GM13977 (cell line): Measurements from ENCODE around the gene GYS1.

Experiments used
- DNase-seq: peaks from one replicate; pipeline ENCODE4 v3.0.0; 2012; ENCODE audit warnings: low spot score
- CTCF ChIP-seq: IDR thresholded peaks from 2 replicates; pipeline ENCODE4 v1.5.1; 2012; ENCODE audit warnings: mild to moderate bottlenecking, control low read depth; ENCODE audit not compliant: insufficient read depth; ENCODE audit errors: extremely low read depth, missing control alignments
- in situ Hi-C: fragments of 300-500 bp; cut with MboI; formaldehyde crosslinking; loops from one replicate; pipeline ENCODE4 v1.12.0; 2022; ENCODE audit warnings: low sequenced_read_pairs, low pct_unique_long_range_greater_than_20kb, mixed read lengths, inconsistent platforms; ENCODE audit not compliant: unreplicated experiment

GYS1 gene

DNA sequence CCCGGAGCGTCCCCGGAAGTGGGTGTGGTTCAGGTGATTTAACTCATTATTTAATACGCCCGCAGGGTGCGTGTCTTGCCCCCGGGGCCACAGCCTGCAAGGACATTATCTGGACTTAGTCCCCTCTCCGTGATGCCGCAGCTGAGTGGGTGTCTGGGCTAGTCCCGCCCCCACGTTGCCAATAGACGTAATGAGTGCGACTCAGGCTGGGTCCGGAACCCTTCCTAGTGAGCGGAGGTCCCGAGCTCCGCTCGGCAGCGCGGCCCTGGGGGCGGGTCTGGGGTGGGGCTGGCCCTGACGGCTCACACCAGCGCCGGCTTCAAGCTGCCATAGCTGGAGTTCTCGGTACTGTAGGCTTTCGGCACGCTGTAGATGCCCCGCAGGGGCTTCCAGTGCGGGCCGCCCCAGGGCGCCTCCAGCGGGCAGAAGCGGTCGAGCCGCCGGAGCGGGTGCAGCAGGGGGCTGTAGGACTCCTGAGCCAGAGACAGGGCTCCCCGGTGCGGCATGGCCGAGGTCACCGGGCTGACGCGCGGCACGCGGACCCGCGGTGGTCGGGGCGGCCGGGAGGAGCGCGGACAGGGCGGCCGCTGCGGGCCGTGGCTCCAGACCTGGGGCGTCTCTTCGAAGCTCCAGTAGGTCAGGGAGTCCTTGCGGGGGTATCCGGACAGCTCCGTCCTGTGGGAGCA is 24.7 kb upstream of the GYS1 start:
- in situ Hi-C loops: no loop called here
- DNase-seq: peak; percentile 89
- peak; percentile 57 for TF ChIP-seq CTCF

GRCh38 chr19:49017041-49017665 is 24.0 kb upstream of the GYS1 start, which contains the start of gene LHB:
Gene LHB (minus strand): TSS chr19:49017091. CDS start chr19:49017081, 10 bp downstream.
- in situ Hi-C loops: no loop called here
- DNase-seq: no peak
- TF ChIP-seq CTCF: no peak

DNA sequence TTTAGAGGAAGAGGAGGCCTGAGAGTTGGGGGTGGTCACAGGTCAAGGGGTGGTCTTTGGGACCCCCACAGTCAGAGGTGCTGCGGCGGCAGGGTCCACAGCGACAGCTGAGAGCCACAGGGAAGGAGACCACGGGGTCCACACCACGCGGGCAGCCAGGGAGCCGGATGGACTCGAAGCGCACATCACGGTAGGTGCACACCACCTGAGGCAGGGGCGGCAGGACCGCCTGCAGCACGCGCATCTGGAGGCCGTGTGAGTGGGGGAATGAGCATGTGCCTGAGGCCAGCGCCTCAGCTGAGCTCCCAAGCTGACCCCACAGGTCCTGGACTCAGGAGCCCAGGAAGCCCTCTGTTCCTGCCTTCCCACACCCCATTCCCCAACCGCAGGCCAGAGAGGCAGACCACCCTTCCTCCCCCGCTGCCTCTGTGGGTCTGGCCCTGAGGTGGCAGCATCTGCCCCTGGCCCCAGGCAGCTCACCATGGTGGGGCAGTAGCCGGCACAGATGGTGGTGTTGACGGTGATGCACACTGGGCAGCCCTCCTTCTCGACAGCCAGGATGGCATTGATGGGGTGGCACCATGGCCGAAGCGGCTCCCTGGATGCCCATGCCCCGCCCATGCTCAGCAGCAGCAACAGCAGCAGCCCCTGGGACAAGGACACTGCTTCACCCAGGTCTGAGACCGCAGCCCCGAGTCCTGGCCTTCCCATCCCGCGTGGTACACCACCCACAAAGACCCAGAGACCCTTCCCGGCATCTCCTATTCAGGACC is 23.1 kb upstream of the GYS1 start:
- DNase-seq: no peak
- in situ Hi-C loops: no loop called here
- no peak for TF ChIP-seq CTCF

DNA sequence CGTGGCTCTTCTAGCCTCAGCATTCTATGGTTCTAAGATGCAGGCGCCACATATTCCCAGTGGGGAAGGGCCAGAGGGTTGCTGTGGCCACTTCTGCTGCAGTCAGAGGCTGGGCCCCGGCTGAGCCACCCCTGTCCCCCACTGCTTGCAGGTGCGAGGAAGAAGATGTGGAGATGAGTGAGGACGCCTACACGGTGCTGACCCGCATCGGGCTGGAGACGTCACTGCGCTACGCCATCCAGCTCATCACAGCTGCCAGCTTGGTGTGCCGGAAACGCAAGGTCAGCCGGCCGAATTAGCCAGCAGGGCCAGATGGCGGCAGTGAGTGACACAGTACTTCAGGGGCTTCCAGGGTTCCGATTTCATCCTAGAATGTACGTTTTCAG is 21.8 kb upstream of the GYS1 start:
- TF ChIP-seq CTCF: no peak
- DNase-seq: peak; percentile 8
- in situ Hi-C loops: no loop called here

- TF ChIP-seq CTCF: no peak
- no peak for DNase-seq
- in situ Hi-C loops: no loop called here
Measured at GRCh38 chr19:49014123-49014869, 21.2 kb upstream of the GYS1 start.

DNA sequence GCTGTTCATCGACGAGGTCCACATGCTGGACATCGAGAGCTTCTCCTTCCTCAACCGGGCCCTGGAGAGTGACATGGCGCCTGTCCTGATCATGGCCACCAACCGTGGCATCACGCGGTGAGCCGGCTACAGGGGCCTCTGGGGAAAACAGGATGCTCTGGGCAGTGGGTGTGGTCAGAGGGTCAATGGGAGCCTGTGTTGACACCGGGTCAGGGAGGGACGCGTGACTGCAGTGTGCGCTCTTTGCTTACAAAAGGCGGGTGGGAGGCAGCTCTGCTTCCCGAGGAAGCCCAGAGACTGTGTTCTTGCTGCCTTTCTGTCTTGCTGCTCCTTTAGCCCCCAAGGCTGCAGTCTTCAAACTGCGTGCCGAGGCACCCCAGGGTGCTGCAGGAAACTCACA is 18.1 kb upstream of the GYS1 start:
- TF ChIP-seq CTCF: no peak
- in situ Hi-C loops: no loop called here
- no peak for DNase-seq
